Activated T-helper 17 cell treated with anti-CD3 and anti-CD28 coated beads, Interleukin-2, amount 50 U/mL, for 72 hours (primary cell): ENCODE results near the gene ZCCHC12. TPM values are rescaled to one million over a fixed set of nuclear protein-coding genes. Genes with fewer than 3 reads are reported as not detected.
A peak's percentile ranks its signal among the peaks of the same experiment; 100 is the strongest.
"Not testable (repeated sequence)": the region's sequence is repeated elsewhere in the genome, so short reads cannot be mapped to it uniquely, and the experiment has no call there.

Experiments used
- ATAC-seq: fragments of 150-1000 bp; cut with Tn5 transposase; replicated peaks from 2 replicates; pipeline ENCODE4 v1.10.0; 2021; ENCODE audit warnings: mild to moderate bottlenecking, moderate library complexity
- H3K27ac Mint-ChIP-seq: one replicate; pipeline ENCODE4 v1.8.0; 2022; ENCODE audit warnings: mixed read lengths
- H3K27me3 Mint-ChIP-seq: one replicate; pipeline ENCODE4 v1.8.0; 2022; ENCODE audit warnings: mixed read lengths
- H3K36me3 Mint-ChIP-seq: one replicate; pipeline ENCODE4 v1.8.0; 2022; ENCODE audit warnings: low read depth, mild to moderate bottlenecking, mixed read lengths
- H3K4me1 Mint-ChIP-seq: one replicate; pipeline ENCODE4 v1.8.0; 2022; ENCODE audit warnings: mixed read lengths
- H3K4me3 Mint-ChIP-seq: one replicate; pipeline ENCODE4 v1.8.0; 2022; ENCODE audit warnings: mild to moderate bottlenecking, mixed read lengths
- H3K9me3 Mint-ChIP-seq: one replicate; pipeline ENCODE4 v1.8.0; 2022; ENCODE audit warnings: mixed read lengths
- total RNA-seq, 2 donors: library from RNA; stranded (reverse); gene quantifications; one replicate each; pipeline ENCODE4 v1.2.3, GENCODE V29; 2022

Gene ZCCHC12
- under 1 TPM in 1 of 2 donors, not detected in 1; 0.87 TPM for total RNA-seq

DNA sequence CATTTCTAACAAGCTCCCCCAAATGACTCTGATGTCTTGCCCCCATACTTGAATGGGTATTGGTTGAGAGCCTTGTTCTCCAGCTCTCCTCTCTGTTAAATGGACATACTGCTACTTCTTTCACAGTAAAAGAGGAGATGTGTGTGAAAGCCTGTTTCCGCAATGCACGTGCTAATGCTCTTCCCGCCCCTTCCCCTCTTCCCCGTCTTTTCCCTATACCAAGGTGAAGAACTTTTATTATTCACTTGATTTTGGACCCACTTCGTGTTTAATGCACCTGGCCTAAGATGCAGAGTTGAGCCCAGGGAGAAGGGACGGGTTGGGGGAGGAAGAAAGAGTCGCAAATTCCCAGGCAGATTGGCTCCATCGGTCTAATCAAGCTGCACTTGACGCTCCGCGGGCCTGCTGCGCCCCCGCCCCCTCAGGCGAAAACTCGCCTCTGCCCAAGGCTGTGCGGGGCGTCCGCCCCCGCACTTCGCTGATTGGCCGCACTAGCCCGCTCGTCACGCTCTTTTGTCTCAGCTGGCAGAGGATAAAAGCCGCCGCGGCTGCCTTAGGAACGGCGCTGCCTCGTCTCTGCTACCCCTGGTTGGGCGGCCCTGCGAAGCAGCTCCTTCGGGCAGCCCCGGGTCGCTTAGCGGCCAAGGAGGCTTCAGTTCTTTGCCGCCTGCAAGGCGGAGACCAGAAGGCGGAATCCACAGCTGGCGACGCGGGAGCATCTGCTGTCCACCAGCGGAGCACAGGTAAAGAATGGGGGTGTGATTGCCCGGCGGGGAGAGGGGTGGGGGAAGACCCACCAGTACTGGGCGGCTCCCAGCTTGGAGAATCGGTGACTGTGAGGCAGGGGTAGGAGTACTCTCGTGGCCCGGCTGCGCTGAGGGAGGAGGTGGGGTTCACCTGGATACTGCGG is at the start of gene ZCCHC12:
Gene ZCCHC12 (plus strand): TSS at position 562 of the 910 bp plus-strand sequence. CDS start 1,421 bp downstream, outside the sequence.
- no peaks in the 10 kb centered on the region for H3K36me3 Mint-ChIP-seq
- H3K4me3 Mint-ChIP-seq = peak within 1 kb of the TSS; percentile 71
- peak; percentile 43 for ATAC-seq
- no peak within 1 kb of the TSS for H3K27ac Mint-ChIP-seq
- H3K27me3 Mint-ChIP-seq = peaks cover 19% of the 10 kb centered on the region
- no peaks in the 10 kb centered on the region for H3K4me1 Mint-ChIP-seq
- no peaks in the 10 kb centered on the region for H3K9me3 Mint-ChIP-seq

GRCh38 chrX:118779581-118779980 is 44.0 kb upstream of the ZCCHC12 start:
- H3K4me1 Mint-ChIP-seq = no peaks in the 10 kb centered on the region
- H3K27ac Mint-ChIP-seq = no peak overlapping the region
- no peak overlapping the region for H3K4me3 Mint-ChIP-seq
- H3K27me3 Mint-ChIP-seq = peaks cover 11% of the 10 kb centered on the region
- peak; percentile 67 for ATAC-seq
- no peaks in the 10 kb centered on the region for H3K36me3 Mint-ChIP-seq
- no peaks in the 10 kb centered on the region for H3K9me3 Mint-ChIP-seq

- H3K27me3 Mint-ChIP-seq = peaks cover 6% of the 10 kb centered on the region
- H3K4me1 Mint-ChIP-seq = no peaks in the 10 kb centered on the region
- peak; percentile 23 for ATAC-seq
- no peaks in the 10 kb centered on the region for H3K36me3 Mint-ChIP-seq
- no peak overlapping the region for H3K27ac Mint-ChIP-seq
- no peaks in the 10 kb centered on the region for H3K9me3 Mint-ChIP-seq
- no peak overlapping the region for H3K4me3 Mint-ChIP-seq
Measured at GRCh38 chrX:118780509-118780908, 43.1 kb upstream of the ZCCHC12 start.

- no peak for ATAC-seq
- Mint-ChIP-seq H3K27ac (no peak overlapping the region), H3K4me1 (no peaks in the 10 kb centered on the region), H3K36me3 (no peaks in the 10 kb centered on the region), H3K9me3 (no peaks in the 10 kb centered on the region), H3K4me3 (no peak overlapping the region), H3K27me3 (peaks cover 3% of the 10 kb centered on the region)
Measured at GRCh38 chrX:118780911-118781310, 42.7 kb upstream of the ZCCHC12 start.

GRCh38 chrX:118795528-118796280 is 27.9 kb upstream of the ZCCHC12 start:
- no peak for ATAC-seq
- H3K4me3 Mint-ChIP-seq = no peak overlapping the region
- no peaks in the 10 kb centered on the region for H3K4me1 Mint-ChIP-seq
- H3K9me3 Mint-ChIP-seq = no peaks in the 10 kb centered on the region
- no peaks in the 10 kb centered on the region for H3K36me3 Mint-ChIP-seq
- H3K27ac Mint-ChIP-seq = no peak overlapping the region
- H3K27me3 Mint-ChIP-seq = peaks cover 4% of the 10 kb centered on the region

DNA sequence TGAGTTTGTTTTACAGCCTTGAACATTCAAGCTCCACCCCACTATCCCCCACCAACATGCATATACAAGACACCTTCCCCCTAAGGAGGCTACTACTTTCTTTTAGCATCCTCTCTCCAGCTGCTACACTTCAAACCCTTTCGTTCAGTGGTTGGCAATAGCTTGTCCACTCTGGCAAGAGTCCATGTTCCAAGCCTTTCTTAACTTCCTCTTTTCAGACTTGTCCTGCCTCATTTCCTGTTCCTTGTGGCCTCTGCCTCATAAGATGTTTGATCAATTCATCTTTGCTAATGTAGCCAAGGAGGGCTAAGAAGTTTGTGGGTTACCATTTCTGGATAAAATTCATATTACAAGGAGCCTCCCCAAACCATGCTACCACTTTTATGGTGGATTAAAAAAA is 20.8 kb upstream of the ZCCHC12 start:
- Mint-ChIP-seq H3K36me3 (no peaks in the 10 kb centered on the region), H3K27ac (no peak overlapping the region), H3K27me3 (peaks cover 12% of the 10 kb centered on the region), H3K9me3 (no peaks in the 10 kb centered on the region), H3K4me1 (no peaks in the 10 kb centered on the region), H3K4me3 (no peak overlapping the region)
- ATAC-seq = no peak

GRCh38 chrX:118807151-118808017 is 16.2 kb upstream of the ZCCHC12 start:
- no peak overlapping the region for H3K4me3 Mint-ChIP-seq
- H3K4me1 Mint-ChIP-seq = no peaks in the 10 kb centered on the region
- no peaks in the 10 kb centered on the region for H3K36me3 Mint-ChIP-seq
- no peaks in the 10 kb centered on the region for H3K9me3 Mint-ChIP-seq
- ATAC-seq = no peak
- peaks cover 16% of the 10 kb centered on the region for H3K27me3 Mint-ChIP-seq
- H3K27ac Mint-ChIP-seq = no peak overlapping the region

DNA sequence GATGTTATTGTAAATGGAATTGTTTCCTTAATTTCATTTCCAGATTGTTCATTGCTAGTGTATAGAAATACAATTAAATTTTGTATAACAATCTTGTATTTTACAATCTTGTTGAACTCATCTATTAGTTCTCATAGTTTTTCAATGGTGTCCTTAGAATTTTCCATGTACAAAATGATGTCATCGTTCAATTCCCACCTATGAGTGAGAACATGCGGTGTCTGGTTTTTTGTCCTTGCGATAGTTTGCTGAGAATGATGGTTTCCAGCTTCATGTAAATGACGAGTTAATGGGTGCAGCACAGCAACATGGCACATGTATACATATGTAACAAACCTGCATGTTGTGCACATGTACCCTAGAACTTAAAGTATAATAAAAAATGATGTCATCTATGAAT is 6.4 kb upstream of the ZCCHC12 start:
- H3K4me1 Mint-ChIP-seq, H3K27me3 Mint-ChIP-seq, ATAC-seq, H3K36me3 Mint-ChIP-seq, H3K27ac Mint-ChIP-seq, H3K9me3 Mint-ChIP-seq, H3K4me3 Mint-ChIP-seq: not testable (repeated sequence)

DNA sequence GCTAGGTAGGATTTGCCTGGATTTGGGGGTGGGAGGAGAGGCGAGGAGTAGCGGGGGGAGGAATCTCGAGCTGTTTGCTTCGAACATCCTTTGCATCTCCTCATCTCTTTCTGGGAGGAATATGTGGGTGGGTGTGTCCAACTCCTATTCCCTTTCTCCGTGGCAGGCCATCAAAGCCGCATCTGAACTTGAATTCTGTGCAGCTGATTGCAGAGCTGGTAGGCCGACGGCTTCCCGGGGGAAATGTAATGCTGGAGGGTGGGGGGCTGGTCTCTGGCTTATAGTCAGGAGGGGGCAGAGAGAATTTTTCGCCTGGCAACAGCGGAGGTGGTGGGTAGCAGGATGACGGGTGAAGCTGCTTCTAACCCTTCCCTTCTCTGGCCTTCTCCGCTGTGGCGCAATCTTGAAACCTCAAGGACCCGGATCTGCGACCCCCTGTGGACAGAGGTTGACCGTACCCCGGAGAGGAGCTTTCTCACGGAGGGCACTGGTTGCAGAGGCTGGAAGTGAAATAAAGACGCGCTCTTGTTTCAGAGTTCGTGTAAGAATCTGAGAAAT is 628 bp downstream of the ZCCHC12 start:
- no peaks in the 10 kb centered on the region for H3K4me1 Mint-ChIP-seq
- no peaks in the 10 kb centered on the region for H3K9me3 Mint-ChIP-seq
- no peak for ATAC-seq
- no peak overlapping the region for H3K27ac Mint-ChIP-seq
- H3K36me3 Mint-ChIP-seq = no peaks in the 10 kb centered on the region
- H3K4me3 Mint-ChIP-seq = peak overlapping the region; percentile 71
- peaks cover 24% of the 10 kb centered on the region for H3K27me3 Mint-ChIP-seq

DNA sequence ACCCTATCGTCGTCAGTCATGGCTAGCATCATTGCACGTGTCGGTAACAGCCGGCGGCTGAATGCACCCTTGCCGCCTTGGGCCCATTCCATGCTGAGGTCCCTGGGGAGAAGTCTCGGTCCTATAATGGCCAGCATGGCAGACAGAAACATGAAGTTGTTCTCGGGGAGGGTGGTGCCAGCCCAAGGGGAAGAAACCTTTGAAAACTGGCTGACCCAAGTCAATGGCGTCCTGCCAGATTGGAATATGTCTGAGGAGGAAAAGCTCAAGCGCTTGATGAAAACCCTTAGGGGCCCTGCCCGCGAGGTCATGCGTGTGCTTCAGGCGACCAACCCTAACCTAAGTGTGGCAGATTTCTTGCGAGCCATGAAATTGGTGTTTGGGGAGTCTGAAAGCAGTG is 1.6 kb downstream of the ZCCHC12 start:
- H3K9me3 Mint-ChIP-seq = no peaks in the 10 kb centered on the region
- H3K4me3 Mint-ChIP-seq = peak overlapping the region; percentile 71
- H3K4me1 Mint-ChIP-seq = no peaks in the 10 kb centered on the region
- H3K27ac Mint-ChIP-seq = no peak overlapping the region
- ATAC-seq = no peak
- peaks cover 24% of the 10 kb centered on the region for H3K27me3 Mint-ChIP-seq
- H3K36me3 Mint-ChIP-seq = no peaks in the 10 kb centered on the region

GRCh38 chrX:118839334-118839958 is 15.8 kb downstream of the ZCCHC12 start:
- Mint-ChIP-seq H3K36me3 (no peaks in the 10 kb centered on the region), H3K4me1 (no peaks in the 10 kb centered on the region), H3K4me3 (peak overlapping the region; percentile 31), H3K27ac (no peak overlapping the region), H3K9me3 (no peaks in the 10 kb centered on the region), H3K27me3 (peaks cover 7% of the 10 kb centered on the region)
- peak; percentile 75 for ATAC-seq

GRCh38 chrX:118847676-118848075 is 24.1 kb downstream of the ZCCHC12 start:
- no peak for ATAC-seq
- Mint-ChIP-seq H3K4me1 (no peaks in the 10 kb centered on the region), H3K27ac (no peak overlapping the region), H3K27me3 (no peaks in the 10 kb centered on the region), H3K4me3 (no peak overlapping the region), H3K9me3 (no peaks in the 10 kb centered on the region), H3K36me3 (no peaks in the 10 kb centered on the region)

GRCh38 chrX:118853596-118853995 is 30.0 kb downstream of the ZCCHC12 start:
- ATAC-seq = no peak
- Mint-ChIP-seq H3K4me3 (no peak overlapping the region), H3K9me3 (no peaks in the 10 kb centered on the region), H3K36me3 (no peaks in the 10 kb centered on the region), H3K27ac (no peak overlapping the region), H3K4me1 (no peaks in the 10 kb centered on the region), H3K27me3 (no peaks in the 10 kb centered on the region)
